Measurements from ENCODE around the gene SLC13A4. TPM values are rescaled to one million over a fixed set of nuclear protein-coding genes. Genes with fewer than 3 reads are reported as not detected.

The SLC13A4 gene
- total RNA-seq, 1 donor, result 0.36 TPM

DNA sequence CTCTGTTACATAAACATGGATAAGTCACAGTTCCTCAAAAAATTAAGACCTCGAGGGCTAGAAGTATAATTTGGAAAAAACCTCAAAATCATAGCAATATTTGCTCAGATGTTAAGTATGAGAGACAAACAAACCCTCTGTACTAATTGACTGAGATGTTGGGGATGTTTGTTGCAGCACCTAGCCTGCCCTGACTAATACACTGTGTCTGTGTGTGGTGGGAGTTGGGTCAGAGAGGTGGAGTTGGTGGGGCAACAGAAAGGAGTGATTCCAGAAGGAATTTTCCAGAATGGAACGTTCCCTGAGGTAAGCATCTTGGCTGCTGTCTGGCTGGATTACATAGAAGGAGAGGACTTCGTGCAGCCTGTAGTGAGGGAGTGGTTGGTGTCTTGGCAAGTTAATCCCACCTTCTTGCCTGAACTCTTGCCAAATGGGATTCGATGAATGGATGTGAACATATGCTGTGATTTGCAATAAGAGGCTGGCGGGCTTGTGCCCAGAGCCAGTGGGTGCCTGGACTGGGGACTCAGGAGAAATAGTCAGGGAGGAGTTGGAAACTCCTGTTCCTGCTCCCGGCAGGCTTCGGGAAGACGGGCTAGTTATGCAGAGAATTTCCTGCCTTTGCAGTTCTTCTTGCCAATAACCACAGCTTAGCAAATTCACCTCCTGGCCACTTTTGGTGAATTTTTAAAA is 29.9 kb upstream of the SLC13A4 start:
- Histone ChIP-seq H3K27ac (ENCODE audit: low read depth, low read length) (peak overlapping the region; percentile 91), H4K20me1 (ENCODE audit: insufficient read depth, low read length) (no peaks in the 10 kb centered on the region), H3K4me1 (ENCODE audit: insufficient read depth, low read length) (peaks cover 35% of the 10 kb centered on the region), H3K79me2 (ENCODE audit: insufficient read depth, low read length) (no peaks in the 10 kb centered on the region), H3K9me3 (ENCODE audit: low read depth, low read length) (no peaks in the 10 kb centered on the region), H3K4me2 (ENCODE audit: insufficient read depth, low read length) (peak overlapping the region; percentile 74), H2AFZ (ENCODE audit: low read length) (peak overlapping the region; percentile 59), H3K4me3 (ENCODE audit: insufficient read depth, low read length) (peak overlapping the region; percentile 54), H3K27me3 (ENCODE audit: insufficient read depth, low read length) (no peaks in the 10 kb centered on the region), H3K36me3 (ENCODE audit: insufficient read depth, low read length) (no peaks in the 10 kb centered on the region)
- no peak for DNase-seq (ENCODE audit: insufficient read length, low spot score, missing footprints)
- TF ChIP-seq, protein P1, sequence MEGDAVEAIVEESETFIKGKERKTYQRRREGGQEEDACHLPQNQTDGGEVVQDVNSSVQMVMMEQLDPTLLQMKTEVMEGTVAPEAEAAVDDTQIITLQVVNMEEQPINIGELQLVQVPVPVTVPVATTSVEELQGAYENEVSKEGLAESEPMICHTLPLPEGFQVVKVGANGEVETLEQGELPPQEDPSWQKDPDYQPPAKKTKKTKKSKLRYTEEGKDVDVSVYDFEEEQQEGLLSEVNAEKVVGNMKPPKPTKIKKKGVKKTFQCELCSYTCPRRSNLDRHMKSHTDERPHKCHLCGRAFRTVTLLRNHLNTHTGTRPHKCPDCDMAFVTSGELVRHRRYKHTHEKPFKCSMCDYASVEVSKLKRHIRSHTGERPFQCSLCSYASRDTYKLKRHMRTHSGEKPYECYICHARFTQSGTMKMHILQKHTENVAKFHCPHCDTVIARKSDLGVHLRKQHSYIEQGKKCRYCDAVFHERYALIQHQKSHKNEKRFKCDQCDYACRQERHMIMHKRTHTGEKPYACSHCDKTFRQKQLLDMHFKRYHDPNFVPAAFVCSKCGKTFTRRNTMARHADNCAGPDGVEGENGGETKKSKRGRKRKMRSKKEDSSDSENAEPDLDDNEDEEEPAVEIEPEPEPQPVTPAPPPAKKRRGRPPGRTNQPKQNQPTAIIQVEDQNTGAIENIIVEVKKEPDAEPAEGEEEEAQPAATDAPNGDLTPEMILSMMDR (IDR thresholded peaks at IDR 0.05; ENCODE audit: extremely low read depth, low read depth, low read length), result no peak

DNA sequence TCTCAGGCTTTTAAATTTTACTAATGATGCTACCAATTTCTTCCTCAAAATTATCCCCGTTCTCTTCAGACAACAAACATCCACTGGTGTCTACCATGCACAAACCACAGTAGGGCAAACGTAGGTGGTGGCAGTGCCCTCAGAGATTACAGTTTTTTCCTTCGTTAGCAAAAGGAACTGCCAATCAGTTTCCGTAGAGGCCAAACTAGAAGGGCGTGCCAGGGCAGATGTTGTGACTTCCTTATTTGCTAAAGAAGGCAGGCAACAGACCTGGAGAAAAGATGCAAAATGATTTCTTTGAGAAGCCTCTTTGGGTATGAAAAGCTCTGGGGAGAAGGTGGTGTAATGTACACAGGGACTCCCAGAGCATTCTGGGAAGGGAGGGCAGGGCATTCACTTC is 28.2 kb upstream of the SLC13A4 start:
- Histone ChIP-seq H4K20me1 (ENCODE audit: insufficient read depth, low read length) (no peaks in the 10 kb centered on the region), H3K9me3 (ENCODE audit: low read depth, low read length) (no peaks in the 10 kb centered on the region), H3K27ac (ENCODE audit: low read depth, low read length) (no peak overlapping the region), H3K4me2 (ENCODE audit: insufficient read depth, low read length) (no peak overlapping the region), H3K4me3 (ENCODE audit: insufficient read depth, low read length) (no peak overlapping the region), H3K36me3 (ENCODE audit: insufficient read depth, low read length) (no peaks in the 10 kb centered on the region), H2AFZ (ENCODE audit: low read length) (no peak overlapping the region), H3K4me1 (ENCODE audit: insufficient read depth, low read length) (peaks cover 18% of the 10 kb centered on the region), H3K27me3 (ENCODE audit: insufficient read depth, low read length) (no peaks in the 10 kb centered on the region), H3K79me2 (ENCODE audit: insufficient read depth, low read length) (no peaks in the 10 kb centered on the region)
- TF ChIP-seq, protein P1 (IDR thresholded peaks at IDR 0.05; ENCODE audit: extremely low read depth, low read depth, low read length), result no peak
- DNase-seq (ENCODE audit: insufficient read length, low spot score, missing footprints), result no peak

DNA sequence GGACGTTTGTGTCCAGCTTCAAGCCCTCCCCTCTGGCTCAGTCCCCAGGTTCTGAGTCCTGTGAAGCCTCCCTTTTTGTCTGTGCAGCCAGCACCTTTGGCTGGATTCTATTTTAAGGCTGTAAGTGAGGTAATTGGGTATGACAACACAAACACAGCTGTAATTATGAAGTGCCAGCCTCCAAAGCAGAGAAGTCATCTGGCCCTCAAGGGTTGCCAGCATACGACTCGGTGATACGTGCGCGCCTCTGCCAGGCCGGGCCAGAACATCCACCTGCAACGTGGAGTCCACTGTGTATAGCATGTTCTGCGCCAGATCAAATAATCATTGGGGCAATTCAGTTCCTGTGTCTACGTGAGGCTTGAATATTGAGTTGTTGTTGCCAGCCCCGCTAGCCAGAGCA is 27.4 kb upstream of the SLC13A4 start:
- peaks cover 16% of the 10 kb centered on the region for H3K4me1 ChIP-seq (ENCODE audit: insufficient read depth, low read length)
- H3K79me2 ChIP-seq (ENCODE audit: insufficient read depth, low read length), result no peaks in the 10 kb centered on the region
- H3K27me3 ChIP-seq (ENCODE audit: insufficient read depth, low read length), result no peaks in the 10 kb centered on the region
- no peak for DNase-seq (ENCODE audit: insufficient read length, low spot score, missing footprints)
- no peak overlapping the region for H3K27ac ChIP-seq (ENCODE audit: low read depth, low read length)
- H3K9me3 ChIP-seq (ENCODE audit: low read depth, low read length), result no peaks in the 10 kb centered on the region
- H4K20me1 ChIP-seq (ENCODE audit: insufficient read depth, low read length), result no peaks in the 10 kb centered on the region
- H3K4me3 ChIP-seq (ENCODE audit: insufficient read depth, low read length), result no peak overlapping the region
- H2AFZ ChIP-seq (ENCODE audit: low read length), result no peak overlapping the region
- TF ChIP-seq, protein P1 (IDR thresholded peaks at IDR 0.05; ENCODE audit: extremely low read depth, low read depth, low read length), result no peak
- H3K36me3 ChIP-seq (ENCODE audit: insufficient read depth, low read length), result no peaks in the 10 kb centered on the region
- no peak overlapping the region for H3K4me2 ChIP-seq (ENCODE audit: insufficient read depth, low read length)

DNA sequence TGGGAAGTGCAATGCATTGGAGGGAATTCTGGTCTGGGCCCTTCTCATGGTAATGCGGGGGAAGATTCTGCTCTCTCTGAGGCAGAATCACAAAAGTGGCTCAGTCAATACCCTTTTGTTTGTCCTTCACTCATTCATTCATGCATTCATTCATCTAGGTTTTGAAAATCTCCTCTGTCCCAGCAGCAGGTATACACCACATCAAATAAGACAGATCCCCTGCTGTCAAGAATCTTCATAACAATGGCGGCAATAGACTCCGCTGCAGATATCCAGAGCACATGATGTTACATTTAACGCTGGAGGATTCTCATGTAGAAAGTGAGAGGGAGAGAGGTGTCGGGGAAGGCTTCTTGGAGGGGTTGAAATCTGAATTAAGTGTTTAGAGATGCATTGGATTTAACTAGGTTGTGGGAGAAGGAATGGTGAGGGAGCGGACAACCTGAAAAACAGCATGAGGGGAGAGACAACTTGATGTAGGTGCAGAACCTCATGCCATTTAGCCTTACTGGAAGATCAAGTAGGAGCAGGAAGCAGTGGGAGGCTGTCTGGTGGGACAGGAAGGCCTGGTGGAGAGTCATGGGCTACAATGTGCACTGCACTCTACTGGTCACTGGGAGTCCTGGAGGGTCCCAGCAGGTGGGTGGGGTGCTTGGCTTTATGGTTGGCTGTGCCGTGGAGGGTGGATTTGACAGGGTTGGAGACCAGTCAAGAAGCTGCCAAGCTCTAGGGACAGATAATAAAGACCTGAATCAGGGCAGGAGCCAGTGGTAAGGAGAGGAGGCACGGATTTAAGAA is 25.8 kb upstream of the SLC13A4 start:
- Histone ChIP-seq H3K4me1 (ENCODE audit: insufficient read depth, low read length) (peaks cover 18% of the 10 kb centered on the region), H3K27me3 (ENCODE audit: insufficient read depth, low read length) (no peaks in the 10 kb centered on the region), H3K36me3 (ENCODE audit: insufficient read depth, low read length) (no peaks in the 10 kb centered on the region), H3K4me2 (ENCODE audit: insufficient read depth, low read length) (no peak overlapping the region), H2AFZ (ENCODE audit: low read length) (no peak overlapping the region), H4K20me1 (ENCODE audit: insufficient read depth, low read length) (no peaks in the 10 kb centered on the region), H3K27ac (ENCODE audit: low read depth, low read length) (no peak overlapping the region), H3K4me3 (ENCODE audit: insufficient read depth, low read length) (no peak overlapping the region), H3K9me3 (ENCODE audit: low read depth, low read length) (no peaks in the 10 kb centered on the region), H3K79me2 (ENCODE audit: insufficient read depth, low read length) (peaks cover 6% of the 10 kb centered on the region)
- TF ChIP-seq, protein P1 (IDR thresholded peaks at IDR 0.05; ENCODE audit: extremely low read depth, low read depth, low read length), result no peak
- no peak for DNase-seq (ENCODE audit: insufficient read length, low spot score, missing footprints)
